ENCODE data around the gene DENND11.
A peak's percentile ranks its signal among the peaks of the same experiment; 100 is the strongest.

Gene DENND11

GRCh38 chr7:141702047-141702567, at the start of gene DENND11:
DENND11 (minus strand) TSS chr7:141702166; CDS start chr7:141702153, 13 bp downstream.
- peak in 1 of 2 experiments; percentile 69 for DNase-seq

- no peak for DNase-seq
These were observed 46.4 kb upstream of the DENND11 start for GRCh38 chr7:141748396-141748795.

- no peak for DNase-seq
These were observed 42.2 kb upstream of the DENND11 start for GRCh38 chr7:141744131-141744530.

- DNase-seq, result no peak
These were observed 40.3 kb upstream of the DENND11 start for GRCh38 chr7:141742229-141742628.

DNA sequence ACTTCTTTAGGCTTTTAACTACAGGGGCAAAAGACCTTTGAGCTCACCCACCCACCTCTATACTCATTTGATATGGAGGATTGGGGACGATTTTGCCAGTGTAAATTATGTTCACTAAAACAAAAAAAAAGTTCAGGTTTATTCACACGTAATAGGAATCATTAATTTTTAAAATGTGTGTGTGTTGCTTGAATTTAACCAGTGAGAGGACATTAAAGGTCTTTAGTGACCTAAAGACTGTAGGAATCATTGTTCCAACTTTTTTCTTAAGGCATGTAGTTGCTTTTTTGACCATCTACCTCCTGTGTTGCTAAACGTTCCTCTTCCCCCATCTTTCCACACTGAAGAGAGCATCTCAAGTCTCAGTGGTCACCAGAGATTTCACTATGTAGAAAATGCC, 37.3 kb upstream of the DENND11 start:
- DNase-seq, result no peak

DNA sequence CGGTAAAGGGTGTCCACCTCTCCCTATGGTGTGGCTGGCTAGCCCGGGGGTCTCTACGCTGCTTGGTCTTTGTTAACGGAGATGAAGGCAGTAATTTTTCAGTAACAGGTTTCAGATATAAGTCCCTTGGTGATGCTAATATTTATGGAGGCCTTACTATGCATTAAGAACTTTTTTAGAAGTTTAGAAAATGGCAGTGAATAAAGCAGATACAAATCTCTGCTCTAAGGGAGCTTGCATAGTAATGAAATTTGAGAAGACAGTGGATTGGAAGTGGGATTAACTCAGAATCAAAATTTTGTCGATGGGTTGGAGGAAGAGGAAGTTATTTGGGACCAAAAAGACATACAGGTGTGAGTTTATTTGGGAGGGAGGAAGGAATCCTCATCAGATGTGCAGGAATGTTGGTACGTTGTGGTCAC, 36.6 kb upstream of the DENND11 start:
- DNase-seq, result no peak

- peak; percentile 94 to 97 for DNase-seq
These were observed 36.0 kb upstream of the DENND11 start, which contains the start of gene SSBP1 for GRCh38 chr7:141737836-141738591. SSBP1 (plus strand) TSS chr7:141738358; CDS start chr7:141739167, 809 bp downstream.

- peak in 1 of 2 experiments; percentile 10 for DNase-seq
These were observed 35.3 kb upstream of the DENND11 start for GRCh38 chr7:141737118-141737835.

DNA sequence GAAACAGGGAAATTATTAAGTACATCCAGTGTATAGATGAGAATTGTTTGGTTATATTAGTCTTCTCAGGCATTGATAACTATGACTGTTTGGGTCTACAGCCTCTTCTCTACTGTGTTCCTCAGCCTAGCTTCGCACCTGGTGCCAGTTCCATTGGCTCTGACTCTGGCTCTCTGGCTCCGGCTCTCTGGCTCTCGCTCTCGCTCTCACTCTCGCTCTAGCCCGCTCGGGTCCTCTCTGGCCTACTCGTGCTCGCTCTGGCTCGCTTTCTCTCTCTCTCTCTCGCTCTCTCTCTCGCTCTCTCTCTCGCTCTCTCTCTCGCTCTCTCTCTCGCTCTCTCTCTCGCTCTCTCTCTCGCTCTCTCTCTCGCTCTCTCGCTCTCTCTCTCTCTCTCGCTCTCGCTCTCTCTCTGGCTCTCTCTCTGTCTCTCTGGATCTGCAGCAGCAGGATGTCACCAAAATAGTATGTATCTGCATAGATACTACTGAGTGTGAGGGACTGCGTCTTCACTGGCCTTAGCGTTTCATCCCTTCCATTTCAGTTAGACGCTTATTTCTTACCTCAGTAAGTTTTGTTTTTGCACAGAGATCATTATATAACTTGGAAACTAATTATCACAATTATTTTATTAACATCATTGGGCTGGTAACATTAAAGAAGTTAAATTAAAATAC, 29.6 kb upstream of the DENND11 start:
- DNase-seq, result no peak

- no peak for DNase-seq
These were observed 27.1 kb upstream of the DENND11 start for GRCh38 chr7:141729020-141729419.

DNA sequence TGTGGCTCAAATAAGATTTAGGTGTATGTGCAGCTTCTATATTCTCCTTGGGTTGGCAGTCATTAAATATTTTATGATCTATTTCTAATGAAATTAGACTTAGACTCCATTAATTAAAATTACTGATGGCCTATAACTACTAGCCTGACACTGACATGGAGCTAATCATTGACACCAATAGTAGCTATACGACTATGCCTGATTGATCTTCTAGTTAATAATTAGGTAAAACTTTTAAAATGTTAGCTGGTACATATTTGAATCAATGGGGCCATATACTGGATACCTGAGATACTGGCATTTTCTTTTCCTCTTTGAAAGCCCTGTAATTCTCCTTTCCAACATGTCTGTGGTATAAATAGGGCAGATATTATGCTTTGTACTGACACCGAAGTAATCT, 20.6 kb upstream of the DENND11 start:
- no peak for DNase-seq

DNA sequence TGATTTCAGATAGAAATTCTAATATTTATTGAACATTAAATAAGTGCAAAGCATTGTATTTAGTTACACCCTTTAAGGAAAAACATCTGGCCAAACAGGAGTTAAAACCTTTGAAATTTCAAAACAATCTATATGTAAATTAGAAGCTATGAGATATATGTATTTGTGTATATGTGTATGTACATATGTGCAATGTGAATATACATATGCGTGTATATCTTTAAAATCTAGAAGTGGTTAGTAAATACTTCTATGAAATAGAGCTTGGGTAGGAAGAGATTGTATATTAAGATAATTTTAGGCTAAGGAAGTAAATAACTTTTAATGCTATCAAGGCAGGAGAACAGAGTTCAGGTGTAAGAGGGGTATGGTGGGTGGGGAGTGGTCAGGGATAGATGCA, 15.5 kb upstream of the DENND11 start:
- DNase-seq, result no peak

GRCh38 chr7:141715794-141716689, 14.1 kb upstream of the DENND11 start:
- DNase-seq, result no peak

- no peak for DNase-seq
These were observed 13.1 kb upstream of the DENND11 start for GRCh38 chr7:141715018-141715417.

DNA sequence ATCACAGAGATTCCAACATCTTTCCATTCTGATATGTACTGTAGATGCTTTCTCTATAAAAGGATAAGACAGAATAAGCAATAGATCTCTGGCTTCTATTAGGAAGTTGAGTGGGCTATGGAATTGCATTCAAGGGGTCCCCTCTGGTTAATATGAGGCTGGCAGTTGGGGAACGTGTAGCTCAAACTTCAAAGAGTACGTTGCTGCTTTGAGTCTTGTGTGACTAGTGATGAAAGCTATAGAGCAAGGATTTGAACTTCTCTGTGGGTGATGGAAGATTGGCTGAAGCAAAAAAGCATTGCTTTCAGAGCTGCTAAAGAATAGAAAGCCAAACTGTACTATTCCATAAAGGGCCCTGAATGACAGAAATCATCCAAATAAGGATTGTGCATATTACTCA, 12.6 kb upstream of the DENND11 start:
- no peak for DNase-seq

GRCh38 chr7:141713890-141714289, 11.9 kb upstream of the DENND11 start:
- no peak for DNase-seq

GRCh38 chr7:141712603-141713255, 10.8 kb upstream of the DENND11 start:
- no peak for DNase-seq

GRCh38 chr7:141710301-141710700, 8.3 kb upstream of the DENND11 start:
- DNase-seq, result no peak

DNA sequence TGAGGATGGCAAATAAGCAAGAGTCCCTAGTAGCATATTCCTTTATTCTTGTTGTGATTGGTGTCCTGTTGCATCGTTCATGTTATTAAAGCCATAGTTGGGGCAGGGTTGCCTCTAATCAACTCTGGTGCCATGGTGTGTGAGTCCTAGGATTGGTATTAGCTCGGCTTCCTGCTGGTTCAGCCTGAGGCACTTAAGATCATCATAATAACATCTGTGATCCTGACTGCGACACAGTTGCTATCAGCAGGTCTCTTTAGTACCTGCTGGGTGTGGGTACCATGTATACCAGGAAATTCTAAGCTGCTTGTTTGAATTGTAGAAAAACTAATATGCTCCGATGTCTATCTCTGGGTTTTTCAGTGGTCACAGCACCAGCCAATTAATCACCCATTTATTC, 7.8 kb upstream of the DENND11 start:
- no peak for DNase-seq

DNA sequence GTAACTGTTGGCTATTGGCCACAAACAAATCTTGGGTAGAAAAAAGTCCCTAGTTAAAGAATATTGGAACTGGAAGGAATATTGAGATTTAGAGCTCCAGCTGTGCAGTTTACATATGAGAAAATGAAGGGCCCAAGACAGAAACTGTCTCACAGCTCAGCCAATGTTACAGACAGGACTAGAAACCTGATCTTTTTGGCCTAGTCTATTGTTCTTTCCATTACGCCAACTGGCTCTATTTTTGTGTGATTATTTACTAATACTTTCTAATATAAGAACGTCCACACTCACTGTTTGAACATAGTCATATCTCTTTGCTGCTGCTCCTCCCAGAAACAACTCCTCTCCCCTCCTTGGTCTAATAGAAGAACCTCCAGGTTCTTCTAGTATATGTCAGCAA, 7.4 kb upstream of the DENND11 start:
- no peak for DNase-seq

GRCh38 chr7:141708351-141708750, 6.4 kb upstream of the DENND11 start, which contains the start of gene WEE2:
WEE2 (plus strand) TSS chr7:141708353; CDS start chr7:141708759, 406 bp downstream.
- peak in 1 of 2 experiments; percentile 63 for DNase-seq

Measured in NCI-H1930 (cell line).